ENCODE data around the gene DPP6.

The DPP6 gene

DNA sequence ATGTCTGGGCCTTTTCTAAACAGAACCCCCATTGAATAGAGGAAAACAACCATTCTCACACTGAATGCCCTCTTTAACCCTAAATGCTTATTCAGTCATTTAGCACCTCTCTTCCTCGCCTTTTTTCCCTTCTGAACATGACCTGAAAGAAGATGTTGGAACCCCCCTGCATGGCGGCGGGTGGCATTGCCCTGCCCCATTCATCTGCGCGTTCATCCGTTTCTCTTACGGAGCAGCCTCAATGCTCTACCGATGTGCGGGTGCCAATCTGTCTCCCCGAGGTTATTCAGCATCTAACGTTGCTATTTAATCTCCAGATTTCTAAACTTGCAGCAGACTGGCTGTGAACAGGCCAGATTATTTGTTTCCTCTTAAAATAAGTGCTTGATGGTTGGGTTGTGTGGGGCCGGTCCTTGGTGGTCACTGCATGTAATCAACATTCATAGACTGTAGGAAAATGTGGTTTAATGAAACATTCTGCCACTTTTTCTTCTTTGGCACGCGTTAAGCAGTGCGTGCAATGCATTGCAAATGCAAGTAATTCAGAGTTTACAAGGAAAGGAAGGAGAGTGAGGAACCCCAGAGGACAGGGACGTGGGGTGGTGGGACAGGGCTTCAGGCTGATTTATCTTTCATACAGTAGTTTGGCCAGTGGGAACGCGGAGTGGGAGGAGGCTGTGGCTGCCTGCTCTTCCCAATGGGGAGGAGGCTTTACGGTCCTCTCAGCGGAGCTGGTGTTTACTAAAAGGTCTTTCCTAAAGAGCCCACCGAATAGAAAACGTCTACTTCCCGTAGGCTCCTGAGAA is 286.7 kb downstream of the DPP6 start:
- Histone ChIP-seq H3K4me2 (ENCODE audit: low read length) (no peak overlapping the region), H3K4me3 (ENCODE audit: low read depth, low read length) (no peak overlapping the region), H3K27ac (no peak overlapping the region), H2AFZ (no peak overlapping the region), H3K4me1 (no peaks in the 10 kb centered on the region), H3K79me2 (no peaks in the 10 kb centered on the region), H3K27me3 (ENCODE audit: control insufficient read depth, insufficient read depth, low read length) (no peaks in the 10 kb centered on the region), H3K9ac (no peak overlapping the region), H3K36me3 (ENCODE audit: control insufficient read depth, insufficient read depth, low read length) (no peaks in the 10 kb centered on the region), H3K9me3 (ENCODE audit: control insufficient read depth, low read length) (no peaks in the 10 kb centered on the region)
- TF ChIP-seq, protein P1, sequence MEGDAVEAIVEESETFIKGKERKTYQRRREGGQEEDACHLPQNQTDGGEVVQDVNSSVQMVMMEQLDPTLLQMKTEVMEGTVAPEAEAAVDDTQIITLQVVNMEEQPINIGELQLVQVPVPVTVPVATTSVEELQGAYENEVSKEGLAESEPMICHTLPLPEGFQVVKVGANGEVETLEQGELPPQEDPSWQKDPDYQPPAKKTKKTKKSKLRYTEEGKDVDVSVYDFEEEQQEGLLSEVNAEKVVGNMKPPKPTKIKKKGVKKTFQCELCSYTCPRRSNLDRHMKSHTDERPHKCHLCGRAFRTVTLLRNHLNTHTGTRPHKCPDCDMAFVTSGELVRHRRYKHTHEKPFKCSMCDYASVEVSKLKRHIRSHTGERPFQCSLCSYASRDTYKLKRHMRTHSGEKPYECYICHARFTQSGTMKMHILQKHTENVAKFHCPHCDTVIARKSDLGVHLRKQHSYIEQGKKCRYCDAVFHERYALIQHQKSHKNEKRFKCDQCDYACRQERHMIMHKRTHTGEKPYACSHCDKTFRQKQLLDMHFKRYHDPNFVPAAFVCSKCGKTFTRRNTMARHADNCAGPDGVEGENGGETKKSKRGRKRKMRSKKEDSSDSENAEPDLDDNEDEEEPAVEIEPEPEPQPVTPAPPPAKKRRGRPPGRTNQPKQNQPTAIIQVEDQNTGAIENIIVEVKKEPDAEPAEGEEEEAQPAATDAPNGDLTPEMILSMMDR (IDR thresholded peaks at IDR 0.05), result no peak

DNA sequence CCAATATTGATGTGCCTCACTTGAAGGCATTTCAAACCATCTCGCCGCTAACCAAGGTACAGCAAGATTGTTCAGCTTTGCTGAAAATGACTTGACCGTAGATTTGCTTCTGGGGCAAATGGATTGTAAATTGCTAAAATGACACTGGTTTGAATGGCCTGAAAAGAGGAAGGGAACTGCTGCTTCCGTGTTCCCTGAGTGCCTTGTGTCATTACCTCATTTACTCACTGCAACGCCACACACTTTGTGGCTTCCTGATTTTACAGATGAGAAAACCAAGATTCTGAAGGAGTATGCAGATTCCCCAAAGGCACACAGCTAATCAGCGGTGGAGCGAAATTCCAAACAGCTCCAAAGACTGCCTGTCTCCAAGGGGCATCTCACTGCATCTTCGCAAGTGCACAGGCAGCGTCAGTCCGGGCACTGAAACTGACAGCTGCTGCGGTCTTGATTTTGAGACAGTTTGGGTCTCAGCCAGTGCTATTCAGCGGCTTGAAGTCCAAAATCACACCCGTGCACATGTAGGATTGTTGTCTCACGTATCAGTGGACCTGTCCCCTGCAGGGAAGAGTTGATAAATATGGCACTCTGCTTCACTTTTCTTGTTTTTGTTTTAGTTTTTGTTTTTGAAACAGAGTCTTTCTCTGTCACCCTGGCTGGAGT is 290.9 kb downstream of the DPP6 start:
- Histone ChIP-seq H3K4me1 (no peaks in the 10 kb centered on the region), H3K9ac (no peak overlapping the region), H3K9me3 (ENCODE audit: control insufficient read depth, low read length) (no peaks in the 10 kb centered on the region), H3K27me3 (ENCODE audit: control insufficient read depth, insufficient read depth, low read length) (no peaks in the 10 kb centered on the region), H3K36me3 (ENCODE audit: control insufficient read depth, insufficient read depth, low read length) (no peaks in the 10 kb centered on the region), H3K4me2 (ENCODE audit: low read length) (no peak overlapping the region), H3K27ac (no peak overlapping the region), H2AFZ (no peak overlapping the region), H3K4me3 (ENCODE audit: low read depth, low read length) (no peak overlapping the region), H3K79me2 (no peaks in the 10 kb centered on the region)
- TF ChIP-seq, protein P1 (IDR thresholded peaks at IDR 0.05), result no peak

DNA sequence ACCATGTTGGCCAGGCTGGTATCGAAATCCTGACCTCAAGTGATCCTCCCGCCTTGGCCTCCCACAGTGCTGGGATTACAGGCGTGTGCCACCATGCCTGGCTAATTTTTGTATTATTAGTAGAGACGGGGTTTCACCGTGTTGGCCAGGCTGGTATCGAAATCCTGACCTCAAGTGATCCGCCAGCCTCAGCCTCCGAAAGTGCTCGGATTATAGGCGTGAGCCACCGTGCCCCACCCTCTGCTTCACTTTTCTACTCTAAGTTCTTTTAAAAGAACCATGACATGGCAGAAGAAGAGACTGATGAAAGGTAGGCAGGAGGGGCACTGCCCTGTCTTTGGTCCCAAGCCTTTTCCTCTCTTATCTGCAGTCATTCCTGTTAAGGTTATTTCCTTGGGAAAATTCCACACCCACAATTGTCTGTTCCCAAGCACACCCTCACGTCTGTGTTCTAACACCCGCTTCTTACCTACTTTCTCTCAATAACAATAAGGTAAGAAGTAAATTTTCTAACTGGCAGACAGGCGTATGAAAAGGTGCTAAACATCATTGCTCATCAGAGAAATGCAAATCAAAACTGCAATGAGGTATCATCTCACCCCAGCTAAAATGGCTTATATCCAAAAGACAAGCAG is 291.7 kb downstream of the DPP6 start:
- no peaks in the 10 kb centered on the region for H3K27me3 ChIP-seq (ENCODE audit: control insufficient read depth, insufficient read depth, low read length)
- TF ChIP-seq, protein P1 (IDR thresholded peaks at IDR 0.05), result no peak
- H3K4me1 ChIP-seq, result no peaks in the 10 kb centered on the region
- H3K9ac ChIP-seq, result no peak overlapping the region
- no peak overlapping the region for H2AFZ ChIP-seq
- H3K9me3 ChIP-seq (ENCODE audit: control insufficient read depth, low read length), result no peaks in the 10 kb centered on the region
- no peak overlapping the region for H3K4me3 ChIP-seq (ENCODE audit: low read depth, low read length)
- no peak overlapping the region for H3K4me2 ChIP-seq (ENCODE audit: low read length)
- no peaks in the 10 kb centered on the region for H3K36me3 ChIP-seq (ENCODE audit: control insufficient read depth, insufficient read depth, low read length)
- no peaks in the 10 kb centered on the region for H3K79me2 ChIP-seq
- H3K27ac ChIP-seq, result no peak overlapping the region

DNA sequence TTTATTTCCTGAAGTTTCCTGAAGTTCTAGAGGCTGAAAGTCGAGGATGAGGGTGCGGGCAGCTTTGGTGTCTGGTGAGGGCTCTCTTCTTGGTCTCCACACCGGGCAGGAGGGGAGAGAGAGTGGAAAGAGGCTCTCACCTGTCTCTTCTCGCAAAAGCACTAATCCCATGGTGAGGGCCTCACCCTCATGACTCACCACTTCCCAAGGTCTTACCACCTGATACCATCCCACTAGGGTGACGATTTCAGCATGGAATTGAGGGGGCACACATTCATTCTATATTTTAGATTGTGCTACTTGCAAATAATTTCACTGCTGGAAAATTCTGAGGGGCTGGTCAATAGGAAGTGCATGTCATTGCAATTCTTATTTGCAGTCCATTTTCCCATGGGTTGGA is 292.9 kb downstream of the DPP6 start:
- Histone ChIP-seq H3K79me2 (no peaks in the 10 kb centered on the region), H3K4me1 (no peaks in the 10 kb centered on the region), H2AFZ (no peak overlapping the region), H3K9me3 (ENCODE audit: control insufficient read depth, low read length) (no peaks in the 10 kb centered on the region), H3K36me3 (ENCODE audit: control insufficient read depth, insufficient read depth, low read length) (no peaks in the 10 kb centered on the region), H3K4me3 (ENCODE audit: low read depth, low read length) (no peak overlapping the region), H3K27ac (no peak overlapping the region), H3K27me3 (ENCODE audit: control insufficient read depth, insufficient read depth, low read length) (no peaks in the 10 kb centered on the region), H3K4me2 (ENCODE audit: low read length) (no peak overlapping the region), H3K9ac (no peak overlapping the region)
- TF ChIP-seq, protein P1 (IDR thresholded peaks at IDR 0.05), result no peak
